B cell (primary cell): ENCODE measurements around the gene ADGRB2. TPM values are rescaled to one million over a fixed set of nuclear protein-coding genes. Genes with fewer than 3 reads are reported as not detected.

Source experiments
- ATAC-seq: fragments of 200-7000 bp; cut with Tn5 transposase; one replicate; pipeline ENCODE4 v1.10.0; 2021; ENCODE audit warnings: low read depth, mild to moderate bottlenecking, moderate number of reproducible peaks, moderate library complexity
- CTCF ChIA-PET: fragments of 350-600 bp; sonication (Branson Sonifier 250); formaldehyde crosslinking; loops from one replicate; lab custom pipeline; 2021; ENCODE audit warnings: antibody characterized with exemption, inconsistent platforms; lab: Charles Lee
- POLR2A ChIA-PET: fragments of 350-600 bp; sonication (Branson Sonifier 250); formaldehyde crosslinking; loops from one replicate; lab custom pipeline; 2021; ENCODE audit warnings: antibody characterized with exemption; lab: Charles Lee
- DNase-seq: peaks from one replicate; pipeline ENCODE4 v3.0.0; 2013
- H2AFZ ChIP-seq: 2 replicates; pipeline ENCODE4 v1.6.1; 2012; ENCODE audit warnings: mild to moderate bottlenecking, low read depth, low read length; ENCODE audit not compliant: insufficient read depth, poor library complexity, severe bottlenecking
- H3K27ac ChIP-seq, 2 donors: 1 replicate in 1 of 2; 2 replicates in 1 of 2; pipeline ENCODE4 v1.5.1; 2012 to 2013; ENCODE audit warnings: low read length in 2 of 2, mild to moderate bottlenecking in 2 of 2, moderate library complexity in 1 of 2
- H3K27me3 ChIP-seq, 4 experiments: fragments of 200-600 bp in 1 of 4; sonication (generic) in 1 of 4; replicated peaks in 1 of 4; 1 replicate in 2 of 4; 2 replicates in 2 of 4; pipeline versions ENCODE4 v1.6.1 to v1.7.0; 2013 to 2016; ENCODE audit warnings: low read length in 3 of 4, mild to moderate bottlenecking in 2 of 4, mixed read lengths in 1 of 4, moderate library complexity in 1 of 4; ENCODE audit not compliant: insufficient read depth in 4 of 4, control insufficient read depth in 3 of 4; ENCODE audit errors: control extremely low read depth in 1 of 4
- H3K36me3 ChIP-seq, 2 experiments: replicated peaks in 1 of 2; 1 replicate in 1 of 2; 2 replicates in 1 of 2; pipeline versions ENCODE4 v1.6.1 to v1.7.1; 2013; ENCODE audit warnings: low read length in 1 of 2; ENCODE audit not compliant: insufficient read depth in 2 of 2, control insufficient read depth in 1 of 2; ENCODE audit errors: control extremely low read depth in 1 of 2, extremely low read depth in 1 of 2
- H3K4me1 ChIP-seq, 2 donors: fragments of 200-600 bp in 1 of 2; sonication (generic) in 1 of 2; 1 replicate in 1 of 2; 2 replicates in 1 of 2; pipeline versions ENCODE4 v1.5.1 to v1.6.1; 2013 to 2017; ENCODE audit warnings: low read length in 2 of 2; ENCODE audit not compliant: control insufficient read depth in 2 of 2, insufficient read depth in 2 of 2
- H3K4me2 ChIP-seq: replicated peaks from 2 replicates; pipeline ENCODE3; 2012; ENCODE audit warnings: mild to moderate bottlenecking, low read depth, low read length; ENCODE audit not compliant: poor library complexity, severe bottlenecking
- H3K4me3 ChIP-seq, 5 experiments: fragments of 200-600 bp in 1 of 5; sonication (generic) in 1 of 5; 1 replicate in 3 of 5; 2 replicates in 2 of 5; pipeline versions ENCODE4 v1.5.1 to v1.7.0; 2011 to 2016; ENCODE audit warnings: low read length in 4 of 5, mild to moderate bottlenecking in 4 of 5, low read depth in 2 of 5, control low read depth in 1 of 5, moderate library complexity in 1 of 5; ENCODE audit not compliant: insufficient read depth in 1 of 5; ENCODE audit errors: control extremely low read depth in 1 of 5, extremely low read depth in 1 of 5
- H3K79me2 ChIP-seq: fragments of 200-600 bp; sonication (generic); one replicate; pipeline ENCODE4 v1.6.0; 2016; ENCODE audit warnings: low read length; ENCODE audit not compliant: control insufficient read depth, insufficient read depth
- H3K9ac ChIP-seq: fragments of 200-600 bp; sonication (generic); 2 replicates; pipeline ENCODE4 v1.6.1; 2017; ENCODE audit warnings: mild to moderate bottlenecking, low read length, moderate library complexity
- H3K9me3 ChIP-seq, 3 donors: one replicate each; pipeline versions ENCODE4 v1.6.1 to v1.7.1; 2013; ENCODE audit warnings: low read length in 2 of 3; ENCODE audit not compliant: control insufficient read depth in 2 of 3, insufficient read depth in 1 of 3; ENCODE audit errors: control extremely low read depth in 1 of 3
- H4K20me1 ChIP-seq: 2 replicates; pipeline ENCODE4 v1.6.0; 2012; ENCODE audit warnings: mild to moderate bottlenecking, low read length; ENCODE audit not compliant: insufficient read depth, control insufficient read depth, poor library complexity, severe bottlenecking
- H3K27ac Mint-ChIP-seq: one replicate; pipeline ENCODE4 v1.8.0; 2021; ENCODE audit warnings: mixed read lengths
- H3K27me3 Mint-ChIP-seq: one replicate; pipeline ENCODE4 v1.8.0; 2021; ENCODE audit warnings: mixed read lengths
- H3K4me1 Mint-ChIP-seq: one replicate; pipeline ENCODE4 v1.8.0; 2021; ENCODE audit warnings: mixed read lengths
- H3K4me3 Mint-ChIP-seq: one replicate; pipeline ENCODE4 v1.8.0; 2021; ENCODE audit warnings: mixed read lengths
- H3K9me3 Mint-ChIP-seq: one replicate; pipeline ENCODE4 v1.8.0; 2022; ENCODE audit warnings: mixed read lengths; ENCODE audit not compliant: insufficient read depth
- EZH2 ChIP-seq: IDR thresholded peaks from 2 replicates; pipeline ENCODE4 v1.6.1; 2012; ENCODE audit warnings: borderline replicate concordance, low read depth, mild to moderate bottlenecking, moderate library complexity, low read length; ENCODE audit not compliant: insufficient read depth, poor library complexity, severe bottlenecking
- WGBS: methylation state at CpG from one replicate; pipeline ENCODE4 v1.1.5; 2013; ENCODE audit warnings: missing lambda C conversion rate; ENCODE audit not compliant: insufficient coverage; 5-methylcytosine and 5-hydroxymethylcytosine counted together
- intact Hi-C: fragments of 100-400 bp; cut with micrococcal nuclease; formaldehyde crosslinking; loops from one replicate; pipeline ENCODE4 v1.10.0; 2022
- polyA plus RNA-seq: library from polyadenylated mRNA; depleted of rRNA; stranded (reverse); fragments of >200 nt; gene quantifications from 2 replicates; pipeline ENCODE4 v1.2.3, GENCODE V29; 2012
- total RNA-seq, 2 donors: library from RNA; stranded (reverse); fragments of 120-200 nt in 1 of 2; gene quantifications; 1 replicate in 1 of 2; 2 replicates in 1 of 2; pipeline versions ENCODE4 v1.2.3 to v1.2.4, GENCODE V29; 2013 to 2022
- TF ChIP-seq, protein P1 (sequence below): fragments of 200-600 bp; IDR thresholded peaks from one replicate; pipeline ENCODE4 v1.8.0; 2022; ENCODE audit warnings: antibody characterized with exemption, mild to moderate bottlenecking

Gene ADGRB2
- total and polyA plus RNA-seq, 2 donors (not counting 1 experiment from before 2014, with no cell fraction given), result 1.9 to 2.7 TPM

DNA sequence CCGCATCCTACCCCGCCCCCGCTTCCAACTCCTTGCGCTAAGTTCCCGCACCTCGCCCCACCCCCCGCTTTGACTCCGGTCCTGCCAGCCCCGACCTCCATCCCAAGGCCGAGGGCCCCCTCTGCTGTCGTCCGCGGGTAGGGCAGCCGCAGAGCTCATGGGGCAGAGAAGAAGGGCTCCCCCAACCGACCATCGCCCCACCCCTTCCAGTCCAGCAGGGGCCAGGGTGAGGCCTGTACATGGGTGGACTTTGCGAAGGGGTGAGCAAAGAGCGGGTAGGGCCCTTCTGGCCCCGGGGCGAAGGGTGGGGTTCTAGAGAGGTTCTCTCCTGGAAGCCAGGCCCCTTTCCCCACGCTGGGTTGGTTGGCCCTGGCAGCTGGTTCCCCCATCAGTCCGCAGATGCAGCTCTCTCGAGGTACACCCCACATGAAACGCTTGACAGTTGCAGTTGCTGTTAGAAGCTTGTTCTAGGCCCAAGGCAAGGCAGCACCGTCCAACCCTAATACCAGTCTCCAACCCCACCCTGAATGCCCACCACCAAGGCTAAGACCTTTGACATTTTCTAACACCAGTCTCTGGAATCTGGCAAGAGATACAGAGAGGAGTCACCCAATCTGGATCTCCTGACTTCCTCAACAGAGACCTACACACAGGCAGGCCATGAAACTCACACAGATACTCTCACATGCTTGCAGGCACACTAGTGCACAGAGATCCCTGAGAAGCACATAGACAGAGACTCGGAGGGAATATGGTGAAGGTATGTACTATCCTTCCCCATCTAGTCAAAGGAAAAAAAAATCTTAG, 25.3 kb upstream of the ADGRB2 start:
- POLR2A ChIA-PET, result interaction anchor here (0.6 to 3.0 kb wide), 11 partner anchors 8 to 283 kb away, joined by 3 to 28 read pairs (median 5); partner anchors contain the start of genes ADGRB2, PEF1, PTP4A2 and TMEM39B
- intact Hi-C loops, result loop anchor here (1.0 to 10.0 kb wide), 9 partner anchors 28 to 1072 kb away; partner anchors contain the start of genes KHDRBS1, PTP4A2, SNRNP40 and ZCCHC17
- H4K20me1 ChIP-seq, result no peaks in the 10 kb centered on the region
- CTCF ChIA-PET, result interaction anchor here (0.6 to 9.5 kb wide), 63 partner anchors 8 to 638 kb away, joined by 3 to 199 read pairs (median 5); partner anchors contain the start of genes ADGRB2, PEF1, PTP4A2 and SNRNP40
- H3K4me3 Mint-ChIP-seq, result peak overlapping the region; percentile 96
- peaks cover 3% of the 10 kb centered on the region for H3K27me3 Mint-ChIP-seq
- no peaks in the 10 kb centered on the region for H3K9me3 ChIP-seq
- ATAC-seq (peak; percentile 76), DNase-seq (peak; percentile 93)
- 33% methylated on average over 11 of the region's 26 CpGs for WGBS
- TF ChIP-seq, protein P1, sequence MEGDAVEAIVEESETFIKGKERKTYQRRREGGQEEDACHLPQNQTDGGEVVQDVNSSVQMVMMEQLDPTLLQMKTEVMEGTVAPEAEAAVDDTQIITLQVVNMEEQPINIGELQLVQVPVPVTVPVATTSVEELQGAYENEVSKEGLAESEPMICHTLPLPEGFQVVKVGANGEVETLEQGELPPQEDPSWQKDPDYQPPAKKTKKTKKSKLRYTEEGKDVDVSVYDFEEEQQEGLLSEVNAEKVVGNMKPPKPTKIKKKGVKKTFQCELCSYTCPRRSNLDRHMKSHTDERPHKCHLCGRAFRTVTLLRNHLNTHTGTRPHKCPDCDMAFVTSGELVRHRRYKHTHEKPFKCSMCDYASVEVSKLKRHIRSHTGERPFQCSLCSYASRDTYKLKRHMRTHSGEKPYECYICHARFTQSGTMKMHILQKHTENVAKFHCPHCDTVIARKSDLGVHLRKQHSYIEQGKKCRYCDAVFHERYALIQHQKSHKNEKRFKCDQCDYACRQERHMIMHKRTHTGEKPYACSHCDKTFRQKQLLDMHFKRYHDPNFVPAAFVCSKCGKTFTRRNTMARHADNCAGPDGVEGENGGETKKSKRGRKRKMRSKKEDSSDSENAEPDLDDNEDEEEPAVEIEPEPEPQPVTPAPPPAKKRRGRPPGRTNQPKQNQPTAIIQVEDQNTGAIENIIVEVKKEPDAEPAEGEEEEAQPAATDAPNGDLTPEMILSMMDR, result peak; percentile 79
- no peak for TF ChIP-seq EZH2
- peak overlapping the region in 4 of 5 experiments; percentile 61 to 91 (median 76) for H3K4me3 ChIP-seq
- no peaks in the 10 kb centered on the region for H3K79me2 ChIP-seq
- H3K27me3 ChIP-seq, result peaks cover 0 to 3% (median 0%) of the 10 kb centered on the region in 4 experiments
- peaks cover 26 to 34% of the 10 kb centered on the region in 2 donors for H3K4me1 ChIP-seq
- peak overlapping the region; percentile 99 for H3K4me2 ChIP-seq
- H3K9ac ChIP-seq, result peak overlapping the region; percentile 93
- peaks cover 35% of the 10 kb centered on the region for H3K4me1 Mint-ChIP-seq
- no peaks in the 10 kb centered on the region for H3K9me3 Mint-ChIP-seq
- H3K27ac Mint-ChIP-seq, result peak overlapping the region; percentile 98
- H2AFZ ChIP-seq, result peak overlapping the region; percentile 87
- no peaks in the 10 kb centered on the region for H3K36me3 ChIP-seq
- H3K27ac ChIP-seq, result peak overlapping the region; percentile 73 to 88
